NCI-H1417 treated with DMSO at 0.1 percent for 48 hours (cell line): ENCODE measurements around the gene HACE1.
"Not testable (repeated sequence)": the region's sequence is repeated elsewhere in the genome, so short reads cannot be mapped to it uniquely, and the experiment has no call there.

Source experiments
- DNase-seq: peaks from one replicate; lab custom pipeline; 2025; lab: John Stamatoyannopoulos, UW

Gene HACE1

DNA sequence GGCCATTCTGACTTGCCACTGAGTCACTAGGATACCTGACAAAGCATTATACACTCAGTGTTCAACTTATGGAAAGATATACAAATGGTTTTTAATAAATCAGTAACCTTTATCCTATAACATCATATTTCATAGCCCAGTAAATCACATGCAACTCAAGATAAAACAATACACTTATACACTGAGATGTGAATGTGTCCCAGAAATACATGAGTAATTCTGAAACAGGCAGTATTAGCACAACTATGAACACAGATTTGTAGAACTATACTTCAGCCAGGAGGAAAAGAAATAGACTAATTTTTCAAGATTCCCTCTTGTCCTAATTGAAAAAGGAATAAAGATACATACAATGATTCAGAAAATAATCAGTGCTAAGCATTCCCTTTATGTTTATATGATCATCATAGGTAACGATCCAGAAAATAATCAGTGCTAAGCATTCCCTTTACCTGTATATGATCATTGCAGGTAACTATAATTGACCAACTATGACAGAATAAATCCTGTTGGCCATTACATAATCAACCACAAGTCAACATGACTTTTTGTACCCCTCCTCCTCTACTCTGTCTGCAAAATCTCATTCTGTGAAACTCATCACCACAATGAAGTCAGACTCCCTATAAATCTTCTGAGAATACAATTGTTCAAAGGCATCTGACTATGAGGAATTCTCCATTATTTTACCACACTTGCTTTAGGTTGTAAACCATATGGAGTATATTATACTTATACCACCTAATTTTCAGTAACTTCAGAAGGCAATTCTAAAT, 30.3 kb downstream of the HACE1 start:
- DNase-seq = no peak

GRCh38 chr6:104828478-104828877, 31.2 kb downstream of the HACE1 start:
- no peak for DNase-seq

GRCh38 chr6:104820820-104821219, 38.9 kb downstream of the HACE1 start:
- not testable (repeated sequence) for DNase-seq

DNA sequence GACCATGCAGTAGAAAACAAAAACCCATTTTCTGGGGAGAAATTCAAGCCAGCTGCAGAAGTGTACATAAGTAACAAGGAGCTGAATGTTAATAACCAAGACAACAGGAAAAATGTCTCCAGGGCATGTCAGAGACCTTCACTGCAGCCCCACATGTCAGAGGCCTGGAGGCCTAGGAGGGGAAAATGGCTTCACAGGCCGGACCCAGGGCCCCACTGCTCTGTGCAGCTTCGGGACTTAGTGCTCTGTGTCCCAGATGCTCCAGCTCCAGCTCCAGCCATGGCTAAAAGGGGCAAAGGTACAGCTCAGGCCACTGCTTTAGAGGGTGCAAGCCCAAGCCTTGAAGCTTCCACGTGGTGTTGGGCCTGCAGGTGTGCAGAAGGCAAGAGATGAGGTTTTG, 43.6 kb downstream of the HACE1 start:
- DNase-seq = no peak

GRCh38 chr6:104814743-104815142, 45.0 kb downstream of the HACE1 start:
- no peak for DNase-seq

GRCh38 chr6:104813552-104813951, 46.2 kb downstream of the HACE1 start:
- DNase-seq = no peak

DNA sequence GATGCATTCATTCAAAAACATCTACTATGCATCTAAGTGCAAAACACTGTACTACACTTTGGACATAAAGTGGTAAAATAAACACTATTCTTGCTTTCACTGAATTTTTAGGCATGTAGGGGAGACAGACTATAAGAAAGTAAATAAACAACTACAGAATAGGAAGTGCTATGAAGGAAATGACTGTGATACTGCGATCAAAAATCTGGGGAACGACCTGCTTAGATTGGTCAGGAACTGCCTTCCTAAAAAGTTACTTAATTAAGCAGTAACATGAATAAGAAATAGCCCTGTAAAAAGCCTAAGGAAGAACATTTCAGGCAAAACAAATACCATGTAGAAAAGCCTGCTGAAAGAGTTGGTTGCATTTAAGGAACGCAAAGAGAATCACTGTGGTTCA, 50.6 kb downstream of the HACE1 start:
- no peak for DNase-seq

GRCh38 chr6:104805335-104805734, 54.4 kb downstream of the HACE1 start:
- DNase-seq = not testable (repeated sequence)

GRCh38 chr6:104799134-104799657, 60.5 kb downstream of the HACE1 start:
- no peak for DNase-seq

DNA sequence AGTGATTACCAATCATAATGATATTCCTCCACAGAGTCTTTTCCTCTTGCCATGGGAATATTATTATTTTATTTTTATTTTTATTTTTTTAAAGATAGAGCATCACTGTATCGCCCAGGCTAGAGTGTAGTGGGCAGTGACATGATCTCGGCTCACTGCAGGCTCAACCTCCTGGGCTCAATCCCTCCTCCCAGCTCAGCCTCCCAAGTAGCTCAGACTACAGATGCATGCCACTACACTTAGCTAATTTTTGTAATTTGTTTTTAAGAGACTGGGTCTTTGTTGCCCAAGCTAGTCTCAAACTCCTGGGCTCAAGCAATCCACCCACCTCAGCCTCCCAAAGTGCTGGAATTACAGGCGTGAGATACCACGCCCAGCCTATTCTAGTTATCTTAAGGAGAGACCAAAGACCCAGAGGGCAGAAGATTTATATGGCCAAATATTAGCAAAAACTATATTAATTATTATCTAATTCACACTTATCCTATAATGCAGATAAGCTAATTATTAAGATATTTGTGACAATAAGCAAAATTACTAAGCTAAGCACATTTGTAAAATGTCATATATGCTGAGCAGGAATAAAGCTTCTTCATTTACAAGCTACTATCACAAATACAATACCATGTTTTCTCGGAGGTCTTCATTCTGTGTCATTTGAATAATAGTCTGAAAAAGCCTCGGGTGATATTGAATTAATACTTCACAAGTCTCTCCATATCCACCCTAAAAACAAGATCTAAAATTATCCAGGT, 63.5 kb downstream of the HACE1 start:
- no peak for DNase-seq

- no peak for DNase-seq
These were observed 64.4 kb downstream of the HACE1 start for GRCh38 chr6:104795363-104795762.

- DNase-seq = no peak
These were observed 69.9 kb downstream of the HACE1 start for GRCh38 chr6:104789770-104790190.

GRCh38 chr6:104788400-104788799, 71.3 kb downstream of the HACE1 start:
- DNase-seq = no peak

- no peak for DNase-seq
These were observed 72.4 kb downstream of the HACE1 start for GRCh38 chr6:104787305-104787704.

GRCh38 chr6:104784884-104785283, 74.8 kb downstream of the HACE1 start:
- no peak for DNase-seq

GRCh38 chr6:104771258-104771832, 88.4 kb downstream of the HACE1 start:
- DNase-seq = no peak

DNA sequence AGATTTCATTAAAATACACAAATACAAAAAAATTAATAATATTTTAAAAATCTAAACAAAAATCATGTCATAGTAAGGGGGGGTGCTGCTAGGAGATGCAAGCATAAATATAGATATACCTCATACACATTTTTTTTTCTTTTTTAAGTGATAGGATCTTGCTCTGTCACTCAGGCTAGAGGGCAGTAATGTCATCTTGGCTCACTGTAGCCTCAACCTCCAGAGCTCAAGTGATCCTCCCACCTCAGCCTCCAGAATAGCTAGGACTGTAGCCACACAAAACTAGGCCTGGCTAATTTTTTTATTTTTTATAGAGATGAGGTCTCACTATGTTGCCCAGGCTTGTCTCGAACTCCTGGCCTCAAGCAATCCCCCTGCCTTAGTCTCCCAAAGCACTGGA, 90.8 kb downstream of the HACE1 start:
- DNase-seq = no peak

DNA sequence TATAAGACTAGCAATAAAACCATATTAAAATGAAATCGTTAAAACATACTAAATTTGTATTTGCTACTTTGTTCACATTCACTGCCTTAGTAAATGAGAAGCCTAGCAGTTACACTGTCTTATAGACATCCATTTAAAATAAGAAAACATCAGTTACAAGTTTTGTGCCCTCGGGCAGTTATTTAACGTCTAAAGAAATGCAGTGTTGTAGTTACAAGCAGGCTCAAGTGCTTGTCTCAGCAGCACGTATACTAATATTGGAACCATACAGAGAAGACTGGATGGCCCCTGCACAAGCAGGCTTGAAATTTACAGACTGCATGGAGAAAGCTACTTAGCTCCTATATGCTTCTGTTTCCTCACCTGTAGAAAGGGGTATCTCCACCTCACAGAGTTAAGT, 93.1 kb downstream of the HACE1 start:
- DNase-seq = no peak

DNA sequence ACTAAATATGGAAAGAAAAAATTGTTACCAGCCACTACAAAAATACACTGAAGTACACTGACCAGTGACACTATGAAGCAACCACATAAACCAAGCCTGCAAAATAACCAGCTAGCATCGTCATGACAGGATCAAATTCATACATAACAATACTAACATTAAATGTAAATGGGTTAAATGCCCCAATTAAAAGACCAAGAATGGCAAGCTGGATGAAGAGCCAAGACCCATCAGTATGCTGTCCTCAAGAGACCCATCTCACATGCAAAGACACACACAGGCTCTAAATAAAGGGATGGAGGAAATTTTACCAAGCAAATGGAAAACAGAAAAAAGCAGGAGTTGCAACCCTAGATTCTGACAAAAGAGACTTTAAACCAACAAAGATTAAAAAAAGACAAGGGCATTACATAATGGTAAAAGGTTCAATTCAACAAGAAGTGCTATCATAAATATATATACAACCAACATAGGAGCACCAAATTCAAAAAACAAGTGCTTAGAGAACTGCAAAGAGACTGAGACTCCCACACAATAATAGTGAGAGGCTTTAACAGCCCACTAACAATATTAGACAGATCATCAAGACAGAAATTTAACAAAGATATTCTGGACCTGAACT, 104.8 kb downstream of the HACE1 start:
- no peak for DNase-seq

DNA sequence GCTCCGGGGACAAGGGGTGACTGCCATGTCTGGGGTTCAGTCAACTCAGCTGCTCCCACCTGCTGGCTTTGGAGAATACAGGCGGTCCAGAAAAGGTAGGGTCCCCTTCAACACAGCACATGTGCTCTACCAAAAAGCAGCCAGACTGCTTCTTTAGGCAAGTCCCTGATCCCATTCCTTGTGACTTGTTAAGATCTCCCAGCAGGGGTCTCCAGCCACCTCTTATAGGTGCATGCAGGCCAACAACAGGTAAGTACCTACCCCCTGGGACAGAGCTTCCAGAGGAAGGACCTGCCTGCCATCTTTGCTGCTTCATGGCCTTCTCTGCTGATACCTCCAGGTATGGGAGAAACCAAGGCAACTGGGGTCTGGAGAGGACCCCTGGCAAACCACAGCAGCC, 106.5 kb downstream of the HACE1 start:
- no peak for DNase-seq

DNA sequence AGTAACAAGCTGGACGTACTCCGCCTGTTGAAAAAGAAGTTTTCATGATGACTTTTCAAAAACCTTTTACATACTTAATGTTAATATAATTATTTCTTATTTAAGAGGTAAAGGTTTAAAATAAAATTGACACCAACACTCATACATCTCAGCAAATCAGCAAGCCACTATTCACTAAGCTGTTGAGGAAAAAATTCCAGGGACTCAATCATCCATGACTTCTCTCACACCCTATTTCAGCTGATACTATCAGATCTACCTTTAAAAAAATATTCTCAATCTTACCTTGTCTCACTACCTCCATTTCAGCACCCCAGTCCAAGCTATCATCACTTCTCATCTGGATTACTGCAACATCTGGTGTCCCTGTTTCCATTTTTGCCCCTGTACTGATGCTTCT, 109.3 kb downstream of the HACE1 start:
- DNase-seq = no peak

GRCh38 chr6:104739124-104739523, 120.6 kb downstream of the HACE1 start:
- DNase-seq = not testable (repeated sequence)
